HG03045 (cell line): ENCODE results near the gene PBXIP1.

Experiments
- ATAC-seq: cut with Tn5 transposase; IDR thresholded peaks from one replicate; pipeline ENCODE4 v1.9.1; 2021; ENCODE audit warnings: mild to moderate bottlenecking, moderate library complexity; ENCODE audit not compliant: unreplicated experiment

PBXIP1 gene

DNA sequence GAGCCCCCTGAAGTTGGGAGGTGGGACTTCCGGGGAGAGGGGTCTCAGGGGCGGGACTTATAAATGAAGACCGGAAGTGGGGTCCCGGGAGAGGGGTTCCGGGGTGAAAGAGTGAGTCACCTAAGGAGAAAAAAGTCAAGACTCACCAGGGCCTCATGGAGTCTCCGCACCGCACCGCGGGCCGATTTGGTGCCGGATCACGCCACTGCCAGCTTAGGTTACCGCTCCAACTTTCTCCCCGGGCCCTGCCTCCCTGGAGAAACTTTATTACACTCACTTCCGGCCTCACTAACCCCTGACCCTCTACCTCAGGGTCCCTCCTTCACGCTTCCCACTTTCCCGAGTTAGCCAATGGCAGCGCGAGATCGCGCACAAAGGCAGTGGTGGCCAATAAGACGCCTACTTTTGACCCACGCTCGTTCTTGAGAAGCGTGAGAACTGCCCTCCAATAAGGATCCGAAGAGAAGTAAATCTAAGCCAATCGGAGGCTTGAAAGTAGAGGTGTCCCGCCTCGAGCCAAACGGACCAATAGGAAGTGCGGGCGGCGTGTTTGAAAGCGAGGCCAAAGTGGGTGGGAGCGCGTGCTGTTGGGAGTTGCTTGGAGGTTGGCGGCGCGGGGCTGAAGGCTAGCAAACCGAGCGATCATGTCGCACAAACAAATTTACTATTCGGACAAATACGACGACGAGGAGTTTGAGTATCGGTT, 18.4 kb upstream of the PBXIP1 start, which contains the start of gene CKS1B:
CKS1B (plus strand) TSS at position 580 of the 706 bp plus-strand sequence; CDS start at position 645, 65 bp downstream.
- peak; percentile 70 for ATAC-seq

GRCh38 chr1:154973344-154974101, 17.6 kb upstream of the PBXIP1 start:
- ATAC-seq = no peak

DNA sequence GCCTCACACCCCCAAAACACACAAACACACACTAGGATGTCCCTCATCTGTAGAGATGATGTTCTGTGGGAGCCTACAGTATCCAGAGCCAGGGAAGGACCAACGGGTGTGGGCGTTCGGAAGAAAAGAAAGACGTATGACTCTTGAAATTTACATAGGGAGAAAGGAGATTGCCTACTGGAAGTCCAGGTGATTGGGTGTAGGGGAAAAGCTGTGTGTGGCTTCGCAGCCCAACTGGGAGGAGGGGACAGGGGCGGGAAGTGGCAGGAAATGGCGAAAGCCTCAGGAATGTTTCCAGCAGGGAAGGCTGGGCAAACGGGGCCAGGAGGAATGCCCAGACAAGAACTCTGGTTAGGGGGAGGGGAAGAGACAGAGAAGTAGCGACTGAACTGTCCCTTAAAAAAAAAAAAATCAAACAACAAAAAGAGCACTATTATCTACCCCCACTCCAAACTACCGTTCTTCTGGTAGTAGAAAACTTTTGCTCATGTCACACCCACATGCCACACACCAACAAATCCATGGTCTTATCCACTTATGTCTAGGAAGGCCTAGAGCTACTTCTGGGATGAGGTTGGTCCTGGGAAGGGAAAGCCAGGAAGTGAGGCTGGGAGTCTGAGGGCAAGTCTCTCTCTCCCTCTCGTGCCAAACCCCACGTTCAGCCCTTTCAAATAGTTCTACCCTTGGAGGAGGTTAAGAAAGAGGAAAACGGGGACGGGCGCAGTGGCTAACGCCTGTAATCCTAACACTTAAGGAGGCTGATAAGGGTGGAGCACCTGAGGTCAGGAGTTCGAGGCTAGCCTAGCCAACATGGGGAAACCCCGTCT, 16.8 kb upstream of the PBXIP1 start:
- ATAC-seq = no peak

GRCh38 chr1:154972213-154972516, 16.3 kb upstream of the PBXIP1 start:
- no peak for ATAC-seq

GRCh38 chr1:154971341-154971998, 15.6 kb upstream of the PBXIP1 start:
- no peak for ATAC-seq

- ATAC-seq = no peak
Observed at GRCh38 chr1:154970631-154971340, 14.9 kb upstream of the PBXIP1 start, which contains the start of gene SHC1. Gene SHC1 (minus strand): TSS chr1:154970747. CDS start chr1:154970526, 221 bp downstream.

- no peak for ATAC-seq
Observed at GRCh38 chr1:154969860-154970452, 14.1 kb upstream of the PBXIP1 start.

GRCh38 chr1:154969246-154969645, 13.3 kb upstream of the PBXIP1 start:
- no peak for ATAC-seq

DNA sequence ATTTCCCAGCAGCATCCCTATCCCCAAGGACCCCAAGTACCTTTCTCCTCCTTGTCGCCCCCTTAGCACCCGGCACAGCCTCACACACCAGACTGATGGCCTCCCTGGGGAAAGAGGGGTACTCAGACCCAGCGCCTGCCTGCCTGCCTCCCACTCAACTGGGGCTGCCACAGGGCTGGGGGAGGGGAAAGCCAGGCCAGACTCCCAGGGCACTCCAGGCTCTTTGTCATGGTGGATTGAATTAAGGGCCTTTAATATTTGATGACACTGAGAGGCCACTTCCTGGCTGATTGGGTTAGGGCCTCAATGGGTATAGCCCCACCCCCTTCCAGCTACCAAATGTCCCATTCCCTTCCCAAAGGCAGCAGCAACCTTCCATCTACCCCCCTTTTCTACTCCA, 12.8 kb upstream of the PBXIP1 start:
- ATAC-seq = no peak

DNA sequence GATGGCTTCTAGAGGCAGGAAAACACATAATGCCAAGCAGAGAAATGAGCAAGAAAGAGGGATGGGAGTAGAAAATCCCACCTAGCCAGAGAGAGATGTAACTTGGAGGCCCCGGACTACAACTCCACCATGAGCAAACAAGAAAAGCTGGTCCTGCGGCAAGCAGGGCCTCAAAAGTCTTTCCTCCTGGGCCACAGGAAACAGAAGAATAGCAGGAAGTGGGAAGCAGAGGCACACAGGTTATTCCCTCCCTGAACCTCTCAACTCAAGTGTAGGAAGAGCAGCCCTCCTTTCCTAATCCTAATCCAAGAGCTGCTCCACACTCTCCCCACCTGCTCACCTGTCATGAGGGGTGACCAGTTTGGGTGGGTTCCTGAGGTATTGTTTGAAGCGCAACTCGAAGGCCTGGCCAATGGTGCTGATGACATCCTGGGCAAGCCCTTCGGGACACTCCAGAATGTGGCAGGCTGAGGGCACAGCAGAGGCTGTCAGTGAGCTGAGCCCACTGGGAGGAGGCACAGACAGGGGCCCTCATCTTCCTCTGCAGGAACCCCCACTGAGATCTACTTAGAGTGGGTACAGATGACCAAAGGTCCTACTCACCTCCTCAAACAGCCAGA, 11.5 kb upstream of the PBXIP1 start:
- no peak for ATAC-seq

- ATAC-seq = no peak
Observed at GRCh38 chr1:154966111-154966510, 10.2 kb upstream of the PBXIP1 start.

- no peak for ATAC-seq
Observed at GRCh38 chr1:154964359-154964758, 8.5 kb upstream of the PBXIP1 start.

DNA sequence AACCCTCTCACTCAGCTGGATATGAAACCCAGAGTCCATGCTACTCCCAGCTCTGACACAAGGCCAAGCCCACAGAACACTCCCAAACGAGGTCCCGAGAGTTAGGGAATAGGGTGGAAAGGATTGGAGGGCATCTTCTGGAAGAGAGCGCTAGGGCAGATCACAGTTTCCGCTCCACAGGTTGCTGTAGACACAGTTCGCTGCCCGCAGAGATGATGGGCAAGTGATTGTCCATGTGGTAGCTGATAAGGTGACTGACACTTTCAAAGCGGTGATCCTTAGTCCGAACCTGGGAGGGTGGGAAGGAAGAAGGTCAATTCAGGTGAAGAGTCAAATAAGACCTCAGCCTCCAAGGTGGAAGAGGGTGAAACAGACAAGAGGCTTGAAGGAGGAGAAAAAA, 7.7 kb upstream of the PBXIP1 start:
- no peak for ATAC-seq

DNA sequence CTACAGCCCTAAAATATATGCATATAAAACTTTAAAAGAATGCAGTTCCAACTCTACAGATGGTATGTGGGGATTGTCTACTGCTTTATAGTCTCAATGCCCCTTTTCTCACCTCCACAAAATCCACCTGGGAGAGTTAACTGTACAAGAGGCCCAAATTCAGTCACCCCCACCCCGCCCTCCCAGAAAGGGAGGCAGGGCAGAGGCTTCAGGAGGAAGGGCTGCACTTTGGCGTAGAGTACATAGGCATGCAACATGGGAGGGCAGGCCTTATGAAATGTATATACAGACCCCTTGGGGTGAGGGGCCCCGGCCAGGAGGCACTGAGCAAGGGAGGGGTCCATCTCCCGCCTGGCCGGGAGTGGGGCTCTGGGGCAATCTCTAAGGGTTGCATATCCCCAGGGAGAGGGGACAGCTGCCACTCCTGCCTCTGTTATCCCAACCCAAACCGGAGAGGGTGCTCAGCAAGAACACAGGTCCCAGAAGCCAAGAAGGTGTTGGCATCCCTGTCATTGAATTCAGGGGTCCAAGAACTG, 7.0 kb upstream of the PBXIP1 start:
- no peak for ATAC-seq

GRCh38 chr1:154962156-154962749, 6.4 kb upstream of the PBXIP1 start:
- peak; percentile 16 for ATAC-seq

DNA sequence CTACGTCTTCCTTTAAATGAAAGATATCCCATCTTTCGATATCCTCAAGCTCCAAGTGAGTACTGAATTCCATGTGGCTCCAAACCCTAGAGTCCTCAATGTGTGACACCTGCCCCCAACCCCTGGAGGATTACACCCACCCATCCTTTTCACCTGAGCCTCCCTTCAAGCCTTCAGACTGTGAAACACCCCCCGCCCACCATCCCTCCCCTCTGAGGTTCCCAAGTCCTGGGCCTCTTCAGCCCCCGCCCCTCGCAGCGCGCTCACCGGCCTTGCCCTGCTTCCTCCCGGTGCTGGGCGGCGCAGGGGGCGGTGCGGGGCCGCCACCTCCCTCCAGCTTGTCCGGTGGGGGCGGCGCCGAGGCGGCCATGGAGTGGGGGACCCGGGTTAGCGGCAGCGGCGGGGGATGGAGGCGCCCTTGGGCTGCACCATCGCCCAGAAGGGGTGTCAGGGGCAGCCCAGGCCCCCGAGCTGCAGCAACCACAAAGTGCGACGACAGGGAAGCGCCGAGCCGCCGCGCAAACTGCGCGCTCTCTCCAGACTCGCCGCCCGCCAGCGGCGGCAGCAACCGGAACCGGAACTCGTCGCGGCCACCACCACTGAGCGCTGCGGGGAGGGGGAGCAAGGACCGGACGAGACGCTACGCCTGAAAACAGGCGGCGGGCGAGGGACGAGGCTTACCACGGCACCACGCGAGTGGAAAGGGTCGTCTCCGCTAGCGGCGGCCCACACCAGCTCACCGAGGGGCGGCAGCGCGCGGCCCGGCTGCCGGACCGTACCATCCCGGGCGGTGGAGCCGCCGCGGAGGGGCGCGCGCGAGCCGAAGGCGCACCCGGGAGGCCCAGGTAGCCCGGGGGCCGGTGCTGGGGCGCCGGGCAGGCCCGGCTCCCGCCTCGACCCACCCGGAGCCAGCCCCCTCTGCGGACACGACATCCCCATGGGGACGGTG, 5.6 kb upstream of the PBXIP1 start, which contains the start of gene PYGO2:
PYGO2 (minus strand) TSS at position 576 of the 949 bp plus-strand sequence; CDS start at position 370, 206 bp downstream.
- ATAC-seq = peak; percentile 71

- no peak for ATAC-seq
Observed at GRCh38 chr1:154960446-154961136, 4.7 kb upstream of the PBXIP1 start.
